ENCODE measurements around the gene API5. TPM values are rescaled to one million over a fixed set of nuclear protein-coding genes. Genes with fewer than 3 reads are reported as not detected.

The API5 gene
- total RNA-seq, 1 experiment from 2014 or later: 122 TPM

- H3K4me3 ChIP-seq (replicated peaks in 1 of 2; ENCODE audit: low read depth in 1 of 2, low read length in 2 of 2): no peak overlapping the region
- intact Hi-C loops (cut with micrococcal nuclease): no loop called here
- ChIA-PET POLR2A (no interaction called here), CTCF (no interaction called here), RAD21 (ENCODE audit: low non-redundant PET in 1 of 2, low total read pairs in 2 of 2, uncharacterized antibody in 2 of 2, unreplicated experiment in 2 of 2) (no interaction called here)
- H3K79me2 ChIP-seq (ENCODE audit: insufficient read depth, low read length): peaks cover 64% of the 10 kb centered on the region
- DNase-seq (ENCODE audit: low read depth, low spot score): no peak
- no peak for ATAC-seq
- H2AFZ ChIP-seq (ENCODE audit: low read depth, low read length, poor library complexity, severe bottlenecking): no peak overlapping the region
- no TSS peak for BruUV-seq (replicated peaks)
- no peak overlapping the region for H3K27ac ChIP-seq (ENCODE audit: low read depth, low read length)
- H3K9me3 ChIP-seq (ENCODE audit: control insufficient read depth in 1 of 2, insufficient read depth in 1 of 2, low read depth in 1 of 2, low read length in 2 of 2): no peaks in the 10 kb centered on the region
- no peak overlapping the region for H3K9ac ChIP-seq (ENCODE audit: low read length)
- no peaks in the 10 kb centered on the region; a peak in 2 of 4 replicates for H3K36me3 ChIP-seq (ENCODE audit: control insufficient read depth in 1 of 2, insufficient read depth in 2 of 2, low read length in 2 of 2)
- no peaks in the 10 kb centered on the region for H3K27me3 ChIP-seq (ENCODE audit: insufficient read depth, low read length)
- no peak for TF ChIP-seq CTCF (IDR thresholded peaks at IDR 0.05 in 2 of 3, conservative IDR thresholded peaks at IDR 0.05 in 1 of 3; ENCODE audit: borderline replicate concordance in 1 of 3, insufficient read depth in 1 of 3, low read depth in 2 of 3, low read length in 2 of 3)
- TF ChIP-seq ELF1 (IDR thresholded peaks at IDR 0.05; ENCODE audit: borderline replicate concordance, low read depth): no peak
- no peak for TF ChIP-seq YY1 (IDR thresholded peaks at IDR 0.05; ENCODE audit: extremely low read depth, insufficient replicate concordance, low read depth, low read length)
- no peak for TF ChIP-seq EGR1 (IDR thresholded peaks at IDR 0.05; ENCODE audit: low read depth)
- TF ChIP-seq SIN3A (IDR thresholded peaks at IDR 0.05; ENCODE audit: low read depth): no peak
- no peak for TF ChIP-seq POLR2A (IDR thresholded peaks at IDR 0.05; ENCODE audit: borderline replicate concordance, extremely low read depth, insufficient read depth, insufficient read length)
- TF ChIP-seq REST (IDR thresholded peaks at IDR 0.05; ENCODE audit: low read depth): no peak
- no peak for TF ChIP-seq CBX3 (IDR thresholded peaks at IDR 0.05; ENCODE audit: low read depth)
- TF ChIP-seq ATF3 (IDR thresholded peaks at IDR 0.05): no peak
- no peak for TF ChIP-seq ZBTB33 (IDR thresholded peaks at IDR 0.05; ENCODE audit: extremely low read depth, insufficient replicate concordance, low read length)
- peaks cover 3% of the 10 kb centered on the region; the same call in 1 of the 2 replicates for H4K20me1 ChIP-seq (ENCODE audit: insufficient read depth)
- no peaks in the 10 kb centered on the region for H3K9me2 ChIP-seq (ENCODE audit: insufficient read depth)
- H3K4me2 ChIP-seq (ENCODE audit: low read length): no peak overlapping the region
- H3K4me1 ChIP-seq (ENCODE audit: control insufficient read depth in 1 of 2, insufficient read depth in 2 of 2, low read length in 2 of 2): no peaks in the 10 kb centered on the region
Observed at GRCh38 chr11:43376065-43376464, 64.3 kb downstream of the API5 start.
